ENCODE data around the gene EYS. TPM values are rescaled to one million over a fixed set of nuclear protein-coding genes. Genes with fewer than 3 reads are reported as not detected.

EYS gene
- total and polyA plus RNA-seq, 9 of the 15 experiments (the other 6 are each of a cell fraction or from before 2014, with no cell fraction given) = 0.03 to 0.36 (median 0.10) TPM; not detected in 2

DNA sequence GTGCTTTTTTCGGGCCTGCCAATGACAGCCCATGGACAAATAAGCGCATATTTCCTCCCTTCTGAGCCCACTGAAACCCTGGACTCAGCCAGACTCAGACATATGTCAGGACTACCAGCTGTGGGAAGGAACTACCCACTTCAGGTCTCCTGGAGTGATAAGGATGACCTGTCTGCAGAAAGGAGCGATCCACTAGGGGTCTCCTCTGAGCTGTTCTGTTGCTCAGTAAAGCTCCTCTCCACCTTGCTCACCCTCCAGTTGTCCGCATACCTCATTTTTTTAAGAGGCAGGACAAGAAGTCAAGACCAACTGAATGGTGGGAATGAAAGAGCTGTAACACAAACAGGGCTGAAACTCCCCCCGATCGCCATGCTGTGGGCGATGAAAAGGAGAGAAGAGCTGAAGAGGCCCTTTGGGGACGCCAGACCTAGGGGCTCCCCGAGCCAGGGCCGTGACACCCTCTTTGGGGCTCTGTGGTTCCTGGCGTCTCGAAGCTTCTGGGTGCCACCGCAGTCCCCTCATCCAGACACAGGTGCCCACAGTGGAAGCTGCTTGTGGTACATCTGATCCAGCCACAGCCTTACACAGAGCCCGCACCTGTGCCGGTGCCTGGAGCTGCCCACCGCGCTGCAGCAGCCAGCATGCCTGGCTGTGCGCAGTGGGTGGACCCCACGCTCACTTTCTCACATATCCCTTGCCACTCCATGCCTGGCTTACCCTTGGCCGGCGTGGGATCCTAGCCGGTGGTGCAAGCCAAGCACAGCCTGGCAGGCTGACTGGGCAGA lies 68.8 kb downstream of the EYS start:
- WGBS (ENCODE audit: insufficient coverage, low coverage, missing lambda C conversion rate) = 10% methylated on average over 18 of the region's 22 CpGs
- Histone ChIP-seq H3K4me1 (replicated peaks in 1 of 2; ENCODE audit: control insufficient read depth in 2 of 2, insufficient read depth in 2 of 2, low read length in 2 of 2) (no peaks in the 10 kb centered on the region), H3K4me3 (no peak overlapping the region), H3K9me1 (ENCODE audit: control insufficient read depth, insufficient read depth, low read length) (no peaks in the 10 kb centered on the region), H3K9ac (ENCODE audit: insufficient read depth in 1 of 2, low read depth in 2 of 2, low read length in 2 of 2) (no peak overlapping the region), H3K79me2 (ENCODE audit: control insufficient read depth, insufficient read depth, low read length) (no peaks in the 10 kb centered on the region), H4K20me1 (replicated peaks; ENCODE audit: control insufficient read depth, insufficient read depth, low read length) (no peaks in the 10 kb centered on the region), H3K9me3 (replicated peaks; ENCODE audit: control insufficient read depth, insufficient read depth, low read depth, low read length) (0 out of 2 replicates have a peak, but pooled peaks cover 2% of the 10 kb centered on the region), H3K27me3 (ENCODE audit: control insufficient read depth in 2 of 2, insufficient read depth in 2 of 2, low read length in 2 of 2) (no peaks in the 10 kb centered on the region), H3K4me2 (ENCODE audit: insufficient read depth, low read length) (no peak overlapping the region), H3K36me3 (ENCODE audit: control insufficient read depth, insufficient read depth, low read length) (no peaks in the 10 kb centered on the region), H2AFZ (ENCODE audit: low read depth, low read length) (no peak overlapping the region), H3K27ac (ENCODE audit: extremely low read depth, low read depth, low read length) (no peak overlapping the region)
- peak in 1 of 4 experiments; percentile 4 for DNase-seq (ENCODE audit: extremely low read depth in 1 of 4, low spot score in 3 of 4)
- peak; percentile 21 to 38; a peak in 2 of 4 replicates for TF ChIP-seq RAD21 (CRISPR knock-in tag; conservative IDR thresholded peaks at IDR 0.05 in 1 of 2, IDR thresholded peaks at IDR 0.05 in 1 of 2)
- TF ChIP-seq, protein P1, sequence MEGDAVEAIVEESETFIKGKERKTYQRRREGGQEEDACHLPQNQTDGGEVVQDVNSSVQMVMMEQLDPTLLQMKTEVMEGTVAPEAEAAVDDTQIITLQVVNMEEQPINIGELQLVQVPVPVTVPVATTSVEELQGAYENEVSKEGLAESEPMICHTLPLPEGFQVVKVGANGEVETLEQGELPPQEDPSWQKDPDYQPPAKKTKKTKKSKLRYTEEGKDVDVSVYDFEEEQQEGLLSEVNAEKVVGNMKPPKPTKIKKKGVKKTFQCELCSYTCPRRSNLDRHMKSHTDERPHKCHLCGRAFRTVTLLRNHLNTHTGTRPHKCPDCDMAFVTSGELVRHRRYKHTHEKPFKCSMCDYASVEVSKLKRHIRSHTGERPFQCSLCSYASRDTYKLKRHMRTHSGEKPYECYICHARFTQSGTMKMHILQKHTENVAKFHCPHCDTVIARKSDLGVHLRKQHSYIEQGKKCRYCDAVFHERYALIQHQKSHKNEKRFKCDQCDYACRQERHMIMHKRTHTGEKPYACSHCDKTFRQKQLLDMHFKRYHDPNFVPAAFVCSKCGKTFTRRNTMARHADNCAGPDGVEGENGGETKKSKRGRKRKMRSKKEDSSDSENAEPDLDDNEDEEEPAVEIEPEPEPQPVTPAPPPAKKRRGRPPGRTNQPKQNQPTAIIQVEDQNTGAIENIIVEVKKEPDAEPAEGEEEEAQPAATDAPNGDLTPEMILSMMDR (IDR thresholded peaks at IDR 0.05 in 2 of 3, conservative IDR thresholded peaks at IDR 0.05 in 1 of 3; ENCODE audit: insufficient read depth in 2 of 3, low read depth in 1 of 3, low read length in 3 of 3) = 0 out of 6 replicates have a peak, but pooled peaks of 1 of the 3 experiments have one; percentile 31
- TF ChIP-seq, protein P2, sequence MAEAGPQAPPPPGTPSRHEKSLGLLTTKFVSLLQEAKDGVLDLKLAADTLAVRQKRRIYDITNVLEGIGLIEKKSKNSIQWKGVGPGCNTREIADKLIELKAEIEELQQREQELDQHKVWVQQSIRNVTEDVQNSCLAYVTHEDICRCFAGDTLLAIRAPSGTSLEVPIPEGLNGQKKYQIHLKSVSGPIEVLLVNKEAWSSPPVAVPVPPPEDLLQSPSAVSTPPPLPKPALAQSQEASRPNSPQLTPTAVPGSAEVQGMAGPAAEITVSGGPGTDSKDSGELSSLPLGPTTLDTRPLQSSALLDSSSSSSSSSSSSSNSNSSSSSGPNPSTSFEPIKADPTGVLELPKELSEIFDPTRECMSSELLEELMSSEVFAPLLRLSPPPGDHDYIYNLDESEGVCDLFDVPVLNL (CRISPR knock-in tag; IDR thresholded peaks at IDR 0.05; ENCODE audit: low read depth) = no peak
- ChIA-PET POLR2A (interaction anchor here (0.6 kb wide), 1 partner anchor 731 kb away, joined by 4 read pairs; no protein-coding TSS in a partner anchor), CTCF (ENCODE audit: low intra/inter-chr PET ratio) (no interaction called here)
- FAIRE-seq = no peak
- in situ Hi-C loops (cut with MboI) = no loop called here
- peak; percentile 29; the same call in 1 of the 3 replicates for ATAC-seq
- intact Hi-C loops (cut with micrococcal nuclease) = no loop called here
- no TSS peak for BruUV-seq (replicated peaks)
